EL (cell line): ENCODE data around the gene EEF1G.
"Not testable (repeated sequence)": the region's sequence is repeated elsewhere in the genome, so short reads cannot be mapped to it uniquely, and the experiment has no call there.

Experiments
- DNase-seq: peaks from one replicate; pipeline ENCODE4 v3.0.0-alpha.2; 2016

The EEF1G gene

GRCh38 chr11:62575156-62575555 is 1.5 kb upstream of the EEF1G start:
- no peak for DNase-seq

GRCh38 chr11:62574363-62575071 is 826 bp upstream of the EEF1G start:
- peak; percentile 34 for DNase-seq

DNA sequence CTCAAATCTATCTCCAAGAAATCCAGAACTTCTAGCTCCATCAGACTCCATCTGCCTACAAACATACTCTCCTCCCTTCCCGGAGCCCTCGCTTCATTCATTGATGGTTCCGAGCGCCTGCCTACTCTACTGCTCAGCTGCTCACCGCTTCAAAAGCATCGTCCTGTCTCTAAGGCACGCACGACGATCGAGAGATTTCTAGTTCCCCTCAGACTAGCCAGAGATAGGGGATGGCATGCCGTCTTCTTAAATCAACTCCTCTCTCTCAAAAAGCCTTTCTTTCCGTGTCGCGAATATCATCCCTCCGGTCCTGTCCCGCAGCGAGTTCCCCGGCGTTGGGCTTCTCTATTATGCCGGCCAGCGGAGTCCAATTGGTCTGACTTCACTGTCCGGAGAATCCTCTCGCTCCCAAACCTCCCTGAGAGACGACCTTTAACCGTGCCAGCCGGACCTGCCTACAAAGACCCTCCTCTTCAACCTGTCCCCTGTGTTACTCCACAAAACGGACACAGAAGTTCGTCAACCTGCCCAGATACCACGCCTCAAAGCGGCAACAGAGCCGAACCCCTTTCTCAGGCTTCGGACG is 592 bp downstream of the EEF1G start:
- no peak for DNase-seq

GRCh38 chr11:62572431-62572830 is 1.3 kb downstream of the EEF1G start:
- DNase-seq, result no peak

- DNase-seq, result not testable (repeated sequence)
These were observed 2.2 kb downstream of the EEF1G start for GRCh38 chr11:62571493-62571892.

DNA sequence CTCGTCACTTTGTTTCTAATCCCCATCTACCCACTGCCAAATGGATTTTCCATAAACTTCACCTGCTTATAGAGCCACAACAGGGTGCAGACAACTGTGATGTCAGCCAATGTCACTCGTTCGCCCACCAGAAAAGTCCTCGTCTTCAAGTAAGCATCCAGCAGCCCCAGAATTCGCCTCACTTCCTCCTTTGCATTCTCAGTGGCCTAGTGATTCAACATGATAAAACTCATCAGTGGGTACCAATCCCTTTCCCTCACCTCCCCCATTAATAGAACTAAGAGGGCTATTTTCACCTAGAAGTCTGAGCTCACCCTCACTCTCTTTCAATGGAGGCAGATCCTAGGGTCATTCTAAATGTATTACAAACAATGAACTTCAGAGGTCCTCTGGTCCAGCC is 2.8 kb downstream of the EEF1G start:
- DNase-seq, result not testable (repeated sequence)

GRCh38 chr11:62569611-62570010 is 4.1 kb downstream of the EEF1G start:
- DNase-seq, result no peak

DNA sequence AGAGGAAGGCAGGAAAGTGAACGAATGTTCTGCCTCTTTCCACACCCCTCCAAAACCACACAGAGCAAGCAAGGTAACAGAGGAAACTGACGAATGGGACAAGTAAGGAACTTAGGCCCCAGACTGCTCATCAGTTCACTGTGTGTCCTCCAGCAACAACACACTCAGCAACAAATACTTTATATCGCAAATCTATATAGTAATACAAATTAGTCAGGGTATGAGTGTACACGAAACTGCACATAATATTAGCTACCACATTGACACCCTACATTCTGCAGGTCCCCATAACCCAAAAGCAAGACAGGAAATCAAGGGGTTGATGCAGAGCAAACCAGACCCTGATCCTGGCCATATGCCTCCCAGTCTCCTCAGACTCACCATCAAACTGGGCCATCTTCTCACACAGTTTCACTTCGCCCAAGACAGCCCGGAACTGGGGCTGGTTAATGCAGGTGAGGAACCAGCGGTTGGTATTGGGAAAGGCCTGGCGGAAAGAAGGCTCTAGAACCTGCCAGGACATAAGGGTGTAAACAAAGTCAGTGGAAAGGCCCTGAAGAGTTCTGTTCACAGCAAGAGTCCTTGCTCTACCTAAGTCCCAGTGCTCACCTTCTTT is 6.6 kb downstream of the EEF1G start:
- no peak for DNase-seq

DNA sequence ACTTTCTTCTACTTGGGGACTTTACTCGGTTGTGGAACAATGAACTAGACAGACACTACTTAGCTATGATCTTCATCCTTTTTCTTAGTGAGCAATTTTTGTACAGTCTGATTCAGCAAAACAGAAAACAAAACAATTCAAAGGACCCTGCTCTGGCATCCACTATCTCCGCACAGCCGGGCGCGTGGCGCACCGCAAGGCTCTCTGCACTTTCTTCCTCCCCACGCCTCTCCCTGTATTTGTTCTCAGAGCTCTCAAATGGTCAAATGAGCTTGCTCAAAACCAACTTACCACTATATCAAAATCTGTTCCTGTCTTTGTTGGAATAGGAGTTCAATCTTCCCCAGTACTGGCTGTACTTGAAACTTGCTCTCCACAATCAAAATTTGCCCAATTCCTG is 7.4 kb downstream of the EEF1G start:
- DNase-seq, result no peak

DNA sequence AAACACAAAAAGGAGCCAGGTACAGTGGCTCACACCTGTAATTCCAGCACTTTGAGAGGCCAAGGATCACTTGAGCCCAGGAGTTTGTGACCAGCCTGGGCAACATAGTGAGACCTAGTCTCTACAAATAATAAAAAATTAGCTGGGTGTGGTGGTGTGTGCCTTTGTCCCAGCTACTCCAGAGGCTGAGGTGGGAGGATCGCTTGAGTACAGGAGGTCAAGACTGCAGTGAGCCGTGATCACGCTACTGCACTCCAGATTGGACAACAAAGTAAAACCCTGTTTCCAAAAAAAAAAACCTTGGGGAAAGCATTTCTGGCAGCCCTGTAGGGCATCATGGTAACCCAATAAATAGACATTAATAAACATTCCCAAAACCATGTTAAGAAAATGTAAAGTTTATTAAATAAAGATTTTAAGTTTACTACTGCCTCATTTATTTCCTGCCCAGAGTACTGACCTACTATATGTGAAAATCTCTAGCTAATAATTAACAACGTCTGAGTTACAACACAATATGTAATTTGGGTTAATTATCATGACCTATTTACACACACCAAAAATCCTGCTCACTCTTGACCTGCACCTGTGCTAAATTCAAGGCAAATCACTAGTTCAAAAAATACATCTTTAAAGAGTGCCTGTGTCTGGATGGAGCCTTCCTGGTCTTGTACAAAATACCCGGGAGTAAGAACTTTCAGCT is 8.4 kb downstream of the EEF1G start:
- no peak for DNase-seq

DNA sequence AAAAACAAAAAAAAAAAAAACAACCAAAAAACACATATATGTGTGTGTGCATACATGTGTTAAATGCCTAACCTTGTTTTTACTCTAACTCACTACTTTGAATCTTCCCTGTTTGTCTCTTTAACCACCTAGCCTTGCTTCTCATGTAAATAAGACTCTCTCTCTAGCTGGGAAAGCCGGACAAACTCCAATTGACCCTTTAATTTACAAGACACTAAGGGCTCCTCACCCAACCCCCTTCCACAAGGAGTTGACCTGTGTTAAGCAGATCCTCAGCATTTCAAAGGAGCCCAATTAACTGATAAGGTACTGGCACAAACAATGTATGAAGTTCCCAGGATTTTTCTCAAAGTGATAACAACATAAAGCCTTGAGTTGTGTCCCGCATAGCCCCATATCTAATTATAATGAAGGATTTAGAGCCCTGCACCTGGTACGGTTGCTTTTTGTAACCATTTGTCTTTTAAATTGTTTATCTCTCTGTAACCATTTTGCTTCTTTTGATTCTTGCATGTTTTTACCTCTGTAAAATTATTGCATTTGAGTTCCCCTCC is 11.9 kb downstream of the EEF1G start:
- DNase-seq, result not testable (repeated sequence)

DNA sequence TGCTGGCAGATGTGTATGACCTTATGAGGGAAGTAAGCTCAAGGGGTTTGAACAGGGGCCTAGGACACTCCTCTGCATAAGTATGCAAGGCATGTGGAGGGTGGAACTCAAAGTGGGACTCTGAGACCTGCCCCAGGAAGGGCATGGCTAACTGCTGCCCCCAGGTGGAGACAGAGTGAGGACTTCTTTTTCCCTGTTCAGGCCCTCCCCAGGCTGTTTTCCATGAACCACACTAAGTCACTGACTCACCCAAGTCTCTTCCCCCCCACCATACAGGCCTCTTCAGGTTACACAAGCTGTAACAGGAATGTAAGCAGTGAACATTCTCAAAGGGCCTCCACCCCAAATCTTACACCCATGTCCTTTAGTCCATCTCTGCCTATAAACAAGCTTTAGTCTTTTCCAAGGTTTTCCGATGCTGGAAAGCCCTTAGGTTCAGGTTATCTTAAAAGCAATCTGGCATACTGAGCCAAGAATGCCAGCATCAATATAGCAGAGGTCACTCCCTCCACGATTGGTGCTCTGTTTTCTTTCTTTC is 13.1 kb downstream of the EEF1G start:
- peak; percentile 100 for DNase-seq

DNA sequence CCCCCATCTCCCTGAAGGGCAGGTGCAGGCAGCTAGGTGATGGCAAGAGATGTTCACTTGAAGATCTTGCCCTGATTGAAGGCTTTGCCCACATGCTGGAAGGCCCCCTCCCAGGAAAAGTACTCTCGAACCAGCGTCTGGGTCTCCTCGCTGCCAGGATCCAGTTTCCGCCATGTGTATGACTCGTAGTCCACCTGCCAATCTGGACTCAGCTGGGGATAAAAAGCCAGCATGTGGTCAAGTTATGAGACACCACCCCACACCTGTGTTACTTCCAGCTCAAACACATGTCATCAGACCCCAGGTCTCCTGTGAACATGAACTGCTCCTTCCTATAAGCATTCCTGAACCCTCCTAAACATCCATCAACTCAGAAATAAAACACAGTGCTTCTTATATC is 14.1 kb downstream of the EEF1G start:
- not testable (repeated sequence) for DNase-seq

GRCh38 chr11:62559204-62559603 is 14.5 kb downstream of the EEF1G start:
- no peak for DNase-seq

DNA sequence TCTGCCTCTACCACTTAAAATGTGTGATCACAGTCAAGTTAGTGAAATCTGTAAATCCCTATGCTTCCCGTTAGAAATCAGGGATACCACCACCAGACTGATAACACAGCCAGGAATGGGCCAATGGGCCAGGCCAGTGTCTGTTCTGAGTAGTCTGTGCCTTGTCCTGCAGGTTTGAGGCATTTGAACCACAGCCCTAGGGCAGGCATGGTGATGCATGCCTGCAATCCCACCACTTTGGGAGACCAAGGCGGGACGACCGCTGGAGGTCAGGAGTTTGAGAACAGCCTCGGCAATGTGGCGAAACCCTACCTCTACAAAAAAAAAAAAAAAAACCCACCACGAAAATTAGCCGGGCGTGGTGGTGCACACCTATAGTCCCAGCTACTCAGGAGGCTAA is 15.0 kb downstream of the EEF1G start:
- no peak for DNase-seq

DNA sequence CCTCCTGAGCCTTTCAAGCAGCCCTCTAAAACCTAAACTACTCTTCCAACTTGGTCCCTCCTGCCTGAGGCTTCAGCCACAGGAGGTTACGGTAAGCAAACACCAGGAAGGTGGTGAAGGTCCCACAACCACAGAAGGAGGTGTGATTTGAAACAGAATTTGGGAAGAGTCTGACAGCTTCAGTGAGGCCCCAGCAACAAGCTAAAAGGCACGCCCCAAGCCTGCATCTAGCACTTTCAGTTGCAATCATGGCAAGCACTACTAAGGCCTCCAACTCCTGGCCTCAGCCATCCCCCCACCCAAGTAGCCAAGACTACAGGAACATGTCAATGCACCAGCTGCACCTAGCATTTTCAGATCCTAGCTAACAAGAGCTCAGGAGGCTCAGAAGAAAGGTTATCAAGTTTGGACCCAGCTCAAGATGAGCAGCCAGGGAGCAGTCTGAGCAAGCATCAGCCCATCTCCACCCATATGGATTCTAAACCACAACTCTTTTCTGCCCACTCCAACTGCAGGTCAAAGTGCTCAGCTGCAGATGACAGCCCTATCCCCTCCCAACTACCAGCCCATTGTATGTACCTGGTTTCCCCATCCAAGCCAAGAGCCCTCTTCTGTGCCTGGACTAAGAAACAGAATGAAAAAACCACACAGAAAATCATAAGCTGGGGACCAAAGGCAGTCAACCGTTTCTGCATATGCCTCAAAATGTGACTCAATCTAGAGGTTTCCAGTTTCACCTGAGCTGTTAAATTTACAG is 16.6 kb downstream of the EEF1G start:
- DNase-seq, result peak; percentile 40

- DNase-seq, result peak; percentile 98
These were observed 17.4 kb downstream of the EEF1G start for GRCh38 chr11:62556108-62556874.

GRCh38 chr11:62555464-62556107 is 18.1 kb downstream of the EEF1G start:
- peak; percentile 36 for DNase-seq

DNA sequence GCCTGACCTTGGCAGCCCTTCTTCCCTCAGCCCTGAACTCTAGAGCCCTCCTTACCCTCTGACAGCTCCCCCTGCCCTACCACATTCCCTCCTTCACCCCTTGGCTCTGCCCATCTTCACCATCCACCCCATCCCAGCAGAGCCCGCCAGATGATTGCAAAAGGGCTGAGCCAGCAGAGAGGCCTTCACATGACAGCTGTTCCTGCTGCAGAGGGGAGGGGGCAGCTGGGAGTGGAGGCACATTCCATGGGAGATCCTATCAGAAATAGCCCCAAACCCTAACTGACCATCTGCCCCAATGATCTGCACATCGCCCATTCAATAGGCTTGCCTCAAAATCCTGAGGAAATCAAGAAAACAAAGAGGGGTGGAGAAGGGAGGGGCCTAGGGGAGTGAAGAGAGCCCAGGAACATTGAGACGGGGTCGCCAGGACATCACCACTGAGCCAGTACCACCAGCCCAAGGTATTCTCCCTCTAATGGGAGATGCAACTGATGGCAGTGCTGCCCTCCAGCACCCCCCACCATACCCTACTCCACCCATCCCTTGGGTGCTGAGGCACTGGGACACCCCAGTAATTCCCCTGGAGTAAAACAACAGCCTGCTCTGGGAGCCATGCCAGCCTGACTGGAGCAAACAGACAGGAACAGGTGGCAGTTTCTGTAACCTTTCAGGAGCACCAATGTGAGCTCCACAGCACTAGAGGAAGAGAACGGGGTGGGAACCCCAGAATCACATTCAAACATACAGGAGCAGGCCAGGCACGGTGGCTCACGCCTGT is 19.1 kb downstream of the EEF1G start:
- peak; percentile 60 for DNase-seq

GRCh38 chr11:62553839-62554361 is 19.8 kb downstream of the EEF1G start:
- peak; percentile 93 for DNase-seq
